NCI-H510A (cell line): Measurements from ENCODE around the gene BMP3.

Experiments
- DNase-seq: peaks from one replicate; lab custom pipeline; 2025; lab: John Stamatoyannopoulos, UW

The BMP3 gene

GRCh38 chr4:81040012-81040659 is 9.6 kb downstream of the BMP3 start:
- no peak for DNase-seq

GRCh38 chr4:81042578-81043365 is 12.3 kb downstream of the BMP3 start:
- no peak for DNase-seq

GRCh38 chr4:81049330-81049729 is 18.8 kb downstream of the BMP3 start:
- DNase-seq = no peak

- DNase-seq = no peak
Observed at GRCh38 chr4:81049907-81050306, 19.4 kb downstream of the BMP3 start.

GRCh38 chr4:81052119-81053068 is 21.9 kb downstream of the BMP3 start:
- DNase-seq = no peak

GRCh38 chr4:81058621-81059020 is 28.1 kb downstream of the BMP3 start:
- no peak for DNase-seq

GRCh38 chr4:81060587-81061343 is 30.3 kb downstream of the BMP3 start:
- DNase-seq = no peak

- no peak for DNase-seq
Observed at GRCh38 chr4:81061344-81061730, 30.8 kb downstream of the BMP3 start.

- no peak for DNase-seq
Observed at GRCh38 chr4:81062001-81062400, 31.5 kb downstream of the BMP3 start.

- DNase-seq = no peak
Observed at GRCh38 chr4:81065446-81065845, 34.9 kb downstream of the BMP3 start.

- DNase-seq = peak; percentile 45
Observed at GRCh38 chr4:81069706-81070331, 39.3 kb downstream of the BMP3 start.

- no peak for DNase-seq
Observed at GRCh38 chr4:81071013-81071412, 40.5 kb downstream of the BMP3 start.

- no peak for DNase-seq
Observed at GRCh38 chr4:81081156-81081555, 50.6 kb downstream of the BMP3 start.

- DNase-seq = no peak
Observed at GRCh38 chr4:81084029-81084428, 53.5 kb downstream of the BMP3 start.

- no peak for DNase-seq
Observed at GRCh38 chr4:81084634-81085033, 54.1 kb downstream of the BMP3 start.

- DNase-seq = no peak
Observed at GRCh38 chr4:81085291-81085690, 54.8 kb downstream of the BMP3 start.

- DNase-seq = no peak
Observed at GRCh38 chr4:81085979-81086378, 55.5 kb downstream of the BMP3 start.

GRCh38 chr4:81093720-81094401 is 63.4 kb downstream of the BMP3 start:
- DNase-seq = no peak

- no peak for DNase-seq
Observed at GRCh38 chr4:81095389-81095788, 64.9 kb downstream of the BMP3 start.

- no peak for DNase-seq
Observed at GRCh38 chr4:81096566-81096965, 66.1 kb downstream of the BMP3 start.

GRCh38 chr4:81102107-81102506 is 71.6 kb downstream of the BMP3 start:
- no peak for DNase-seq
